Activated T-cell treated with anti-CD3 and anti-CD28 coated beads, Interleukin-2, amount 50 U/mL, for 48 hours (primary cell): ENCODE measurements around the gene RECK.
A peak's percentile ranks its signal among the peaks of the same experiment; 100 is the strongest.

Source experiments
- DNase-seq, 2 experiments: peaks; one replicate each; pipeline ENCODE4 v3.0.0-alpha.2; 2020

RECK gene

GRCh38 chr9:36162211-36162738 lies 125.6 kb downstream of the RECK start:
- no peak for DNase-seq

GRCh38 chr9:36163049-36163785 lies 126.5 kb downstream of the RECK start:
- DNase-seq, result no peak

GRCh38 chr9:36163786-36164170 lies 127.1 kb downstream of the RECK start:
- no peak for DNase-seq

- DNase-seq, result no peak
Observed at GRCh38 chr9:36164372-36164771, 127.7 kb downstream of the RECK start.

- no peak for DNase-seq
Observed at GRCh38 chr9:36164989-36165388, 128.3 kb downstream of the RECK start.

GRCh38 chr9:36165826-36166167 lies 129.1 kb downstream of the RECK start:
- no peak for DNase-seq

- DNase-seq, result peak; percentile 91 to 93
Observed at GRCh38 chr9:36166168-36166927, 129.6 kb downstream of the RECK start.

- no peak for DNase-seq
Observed at GRCh38 chr9:36169166-36169565, 132.5 kb downstream of the RECK start, which contains the start of gene CCIN. CCIN (plus strand) TSS chr9:36169388; CDS start chr9:36169503, 115 bp downstream.

- DNase-seq, result no peak
Observed at GRCh38 chr9:36169708-36170107, 133.0 kb downstream of the RECK start.

GRCh38 chr9:36170531-36170930 lies 133.8 kb downstream of the RECK start:
- no peak for DNase-seq

- no peak for DNase-seq
Observed at GRCh38 chr9:36173861-36174260, 137.1 kb downstream of the RECK start.
